Upper lobe of left lung (tissue), 4 donors: ENCODE measurements around the gene HIVEP3.

Experiments
- CTCF ChIP-seq, 6 experiments: fragments of 450-650 bp in 4 of 6; fragments of 200-600 bp in 2 of 6; sonication (generic) in 2 of 6; IDR thresholded peaks; one replicate each; pipeline ENCODE4 v1.5.1; 2016 to 2019; ENCODE audit warnings: antibody characterized with exemption in 6 of 6
- POLR2A ChIP-seq, 4 donors: fragments of 450-650 bp; IDR thresholded peaks; one replicate each; pipeline ENCODE4 v1.5.1; 2016 to 2017; ENCODE audit warnings: antibody characterized with exemption in 4 of 4, mild to moderate bottlenecking in 2 of 4

DNA sequence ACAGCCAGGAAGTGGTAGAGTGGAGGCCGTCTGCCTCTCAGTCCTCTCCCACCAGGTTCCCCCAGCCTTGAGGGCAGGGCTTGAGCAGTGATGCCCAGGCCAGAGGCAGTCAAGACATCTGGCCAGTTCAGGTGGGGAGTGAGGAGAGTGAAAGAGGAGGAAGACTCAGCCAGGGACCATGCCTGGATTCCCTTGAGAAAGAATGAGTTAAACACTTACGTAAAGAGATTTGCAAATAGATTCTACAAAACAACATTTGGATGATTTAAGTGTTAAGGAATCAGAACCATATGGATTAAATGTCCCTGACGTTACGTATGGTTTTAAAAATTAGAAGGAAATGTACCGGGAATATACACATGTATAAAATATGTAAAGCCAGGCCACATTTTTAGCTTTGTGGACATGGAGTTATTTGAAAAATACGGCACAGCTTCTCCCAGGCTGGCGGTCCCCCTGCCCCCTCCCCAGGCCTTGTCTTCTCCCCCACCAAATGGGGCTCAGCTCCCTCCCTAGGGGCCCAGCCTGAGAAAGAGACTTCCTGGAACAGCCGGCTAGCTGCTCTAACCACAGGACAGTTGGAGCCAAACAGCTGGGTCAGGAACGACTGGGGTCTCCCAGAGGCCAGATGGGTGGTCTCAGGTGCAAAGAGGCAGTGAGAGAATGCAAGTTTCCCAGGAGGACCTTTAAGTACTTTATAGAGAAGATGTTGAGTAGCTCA lies 245.9 kb downstream of the HIVEP3 start:
- TF ChIP-seq POLR2A (IDR thresholded peaks at IDR 0.05) = no peak
- TF ChIP-seq CTCF (IDR thresholded peaks at IDR 0.05) = no peak
